ENCODE data around the gene TMEM8B.

TMEM8B gene

GRCh38 chr9:35793461-35793860 is 35.6 kb upstream of the TMEM8B start:
- H3K9ac ChIP-seq (ENCODE audit: low read depth in 1 of 2, low read length in 2 of 2) = no peak overlapping the region
- H3K4me3 ChIP-seq (ENCODE audit: low read depth in 1 of 2, low read length in 2 of 2) = no peak overlapping the region
- H3K27ac ChIP-seq (ENCODE audit: low read depth, low read length) = no peak overlapping the region
- H3K27me3 ChIP-seq (ENCODE audit: control insufficient read depth in 1 of 2, insufficient read depth in 2 of 2, low read length in 2 of 2) = no peaks in the 10 kb centered on the region
- no peaks in the 10 kb centered on the region for H3K9me3 ChIP-seq (ENCODE audit: control insufficient read depth in 1 of 2, low read length in 2 of 2)
- peaks cover 4 to 5% of the 10 kb centered on the region in 2 donors for H3K4me1 ChIP-seq (ENCODE audit: control insufficient read depth in 1 of 2, insufficient read depth in 2 of 2, low read length in 2 of 2)
- peaks cover 0 to 10% of the 10 kb centered on the region in 2 donors for H3K36me3 ChIP-seq (ENCODE audit: control insufficient read depth in 1 of 2, insufficient read depth in 2 of 2, low read length in 2 of 2)

GRCh38 chr9:35795695-35796094 is 33.3 kb upstream of the TMEM8B start:
- Histone ChIP-seq H3K9ac (ENCODE audit: low read depth in 1 of 2, low read length in 2 of 2) (no peak overlapping the region), H3K9me3 (ENCODE audit: control insufficient read depth in 1 of 2, low read length in 2 of 2) (no peaks in the 10 kb centered on the region), H3K4me1 (ENCODE audit: control insufficient read depth in 1 of 2, insufficient read depth in 2 of 2, low read length in 2 of 2) (peaks cover 4 to 5% of the 10 kb centered on the region in 2 donors), H3K36me3 (ENCODE audit: control insufficient read depth in 1 of 2, insufficient read depth in 2 of 2, low read length in 2 of 2) (peaks cover 0 to 18% of the 10 kb centered on the region in 2 donors), H3K27me3 (ENCODE audit: control insufficient read depth in 1 of 2, insufficient read depth in 2 of 2, low read length in 2 of 2) (no peaks in the 10 kb centered on the region), H3K27ac (ENCODE audit: low read depth, low read length) (no peak overlapping the region), H3K4me3 (ENCODE audit: low read depth in 1 of 2, low read length in 2 of 2) (no peak overlapping the region)

- Histone ChIP-seq H3K4me1 (ENCODE audit: control insufficient read depth in 1 of 2, insufficient read depth in 2 of 2, low read length in 2 of 2) (peaks cover 2 to 4% of the 10 kb centered on the region in 2 donors), H3K9ac (ENCODE audit: low read depth in 1 of 2, low read length in 2 of 2) (no peak overlapping the region), H3K27ac (ENCODE audit: low read depth, low read length) (no peak overlapping the region)
These were observed 31.5 kb upstream of the TMEM8B start for GRCh38 chr9:35797311-35798109.

GRCh38 chr9:35798658-35799374 is 30.2 kb upstream of the TMEM8B start:
- H3K27me3 ChIP-seq (ENCODE audit: control insufficient read depth in 1 of 2, insufficient read depth in 2 of 2, low read length in 2 of 2) = no peaks in the 10 kb centered on the region
- H3K27ac ChIP-seq (ENCODE audit: low read depth, low read length) = no peak overlapping the region
- peaks cover 8 to 24% of the 10 kb centered on the region in 2 donors for H3K36me3 ChIP-seq (ENCODE audit: control insufficient read depth in 1 of 2, insufficient read depth in 2 of 2, low read length in 2 of 2)
- no peak overlapping the region for H3K9ac ChIP-seq (ENCODE audit: low read depth in 1 of 2, low read length in 2 of 2)
- H3K4me3 ChIP-seq (ENCODE audit: low read depth in 1 of 2, low read length in 2 of 2) = no peak overlapping the region
- no peaks in the 10 kb centered on the region for H3K4me1 ChIP-seq (ENCODE audit: control insufficient read depth in 1 of 2, insufficient read depth in 2 of 2, low read length in 2 of 2)
- no peaks in the 10 kb centered on the region for H3K9me3 ChIP-seq (ENCODE audit: control insufficient read depth in 1 of 2, low read length in 2 of 2)

More at GRCh38 chr9:35797311-35798109, 31.5 kb upstream of the TMEM8B start:
- Histone ChIP-seq H3K4me3 (ENCODE audit: low read depth in 1 of 2, low read length in 2 of 2) (no peak overlapping the region), H3K9me3 (ENCODE audit: control insufficient read depth in 1 of 2, low read length in 2 of 2) (no peaks in the 10 kb centered on the region), H3K27me3 (ENCODE audit: control insufficient read depth in 1 of 2, insufficient read depth in 2 of 2, low read length in 2 of 2) (no peaks in the 10 kb centered on the region), H3K36me3 (ENCODE audit: control insufficient read depth in 1 of 2, insufficient read depth in 2 of 2, low read length in 2 of 2) (peaks cover 8 to 28% of the 10 kb centered on the region in 2 donors)

GRCh38 chr9:35800530-35800929 is 28.5 kb upstream of the TMEM8B start:
- H3K4me3 ChIP-seq (ENCODE audit: low read depth in 1 of 2, low read length in 2 of 2) = no peak overlapping the region
- peaks cover 11 to 31% of the 10 kb centered on the region in 2 donors for H3K36me3 ChIP-seq (ENCODE audit: control insufficient read depth in 1 of 2, insufficient read depth in 2 of 2, low read length in 2 of 2)
- H3K27me3 ChIP-seq (ENCODE audit: control insufficient read depth in 1 of 2, insufficient read depth in 2 of 2, low read length in 2 of 2) = no peaks in the 10 kb centered on the region
- no peaks in the 10 kb centered on the region for H3K9me3 ChIP-seq (ENCODE audit: control insufficient read depth in 1 of 2, low read length in 2 of 2)
- H3K4me1 ChIP-seq (ENCODE audit: control insufficient read depth in 1 of 2, insufficient read depth in 2 of 2, low read length in 2 of 2) = no peaks in the 10 kb centered on the region
- H3K9ac ChIP-seq (ENCODE audit: low read depth in 1 of 2, low read length in 2 of 2) = no peak overlapping the region
- H3K27ac ChIP-seq (ENCODE audit: low read depth, low read length) = no peak overlapping the region

GRCh38 chr9:35801328-35802128 is 27.5 kb upstream of the TMEM8B start:
- Histone ChIP-seq H3K36me3 (ENCODE audit: control insufficient read depth in 1 of 2, insufficient read depth in 2 of 2, low read length in 2 of 2) (peaks cover 17 to 41% of the 10 kb centered on the region in 2 donors), H3K4me1 (ENCODE audit: control insufficient read depth in 1 of 2, insufficient read depth in 2 of 2, low read length in 2 of 2) (no peaks in the 10 kb centered on the region), H3K9ac (ENCODE audit: low read depth in 1 of 2, low read length in 2 of 2) (no peak overlapping the region)

GRCh38 chr9:35806101-35806500 is 22.9 kb upstream of the TMEM8B start:
- Histone ChIP-seq H3K4me1 (ENCODE audit: control insufficient read depth in 1 of 2, insufficient read depth in 2 of 2, low read length in 2 of 2) (no peaks in the 10 kb centered on the region), H3K9me3 (ENCODE audit: control insufficient read depth in 1 of 2, low read length in 2 of 2) (no peaks in the 10 kb centered on the region), H3K4me3 (ENCODE audit: low read depth in 1 of 2, low read length in 2 of 2) (no peak overlapping the region), H3K27ac (ENCODE audit: low read depth, low read length) (no peak overlapping the region), H3K36me3 (ENCODE audit: control insufficient read depth in 1 of 2, insufficient read depth in 2 of 2, low read length in 2 of 2) (peaks cover 16 to 65% of the 10 kb centered on the region in 2 donors), H3K27me3 (ENCODE audit: control insufficient read depth in 1 of 2, insufficient read depth in 2 of 2, low read length in 2 of 2) (no peaks in the 10 kb centered on the region), H3K9ac (ENCODE audit: low read depth in 1 of 2, low read length in 2 of 2) (no peak overlapping the region)

More at GRCh38 chr9:35801328-35802128, 27.5 kb upstream of the TMEM8B start:
- Histone ChIP-seq H3K9me3 (ENCODE audit: control insufficient read depth in 1 of 2, low read length in 2 of 2) (no peaks in the 10 kb centered on the region), H3K27ac (ENCODE audit: low read depth, low read length) (no peak overlapping the region), H3K4me3 (ENCODE audit: low read depth in 1 of 2, low read length in 2 of 2) (no peak overlapping the region), H3K27me3 (ENCODE audit: control insufficient read depth in 1 of 2, insufficient read depth in 2 of 2, low read length in 2 of 2) (no peaks in the 10 kb centered on the region)

GRCh38 chr9:35808433-35808832 is 20.6 kb upstream of the TMEM8B start:
- peaks cover 19 to 20% of the 10 kb centered on the region in 2 donors for H3K4me1 ChIP-seq (ENCODE audit: control insufficient read depth in 1 of 2, insufficient read depth in 2 of 2, low read length in 2 of 2)
- H3K27me3 ChIP-seq (ENCODE audit: control insufficient read depth in 1 of 2, insufficient read depth in 2 of 2, low read length in 2 of 2) = no peaks in the 10 kb centered on the region
- no peak overlapping the region for H3K27ac ChIP-seq (ENCODE audit: low read depth, low read length)
- no peaks in the 10 kb centered on the region for H3K9me3 ChIP-seq (ENCODE audit: control insufficient read depth in 1 of 2, low read length in 2 of 2)
- no peak overlapping the region for H3K9ac ChIP-seq (ENCODE audit: low read depth in 1 of 2, low read length in 2 of 2)
- peaks cover 9 to 51% of the 10 kb centered on the region in 2 donors for H3K36me3 ChIP-seq (ENCODE audit: control insufficient read depth in 1 of 2, insufficient read depth in 2 of 2, low read length in 2 of 2)
- no peak overlapping the region for H3K4me3 ChIP-seq (ENCODE audit: low read depth in 1 of 2, low read length in 2 of 2)

- Histone ChIP-seq H3K9me3 (ENCODE audit: control insufficient read depth in 1 of 2, low read length in 2 of 2) (no peaks in the 10 kb centered on the region), H3K27me3 (ENCODE audit: control insufficient read depth in 1 of 2, insufficient read depth in 2 of 2, low read length in 2 of 2) (no peaks in the 10 kb centered on the region), H3K4me1 (ENCODE audit: control insufficient read depth in 1 of 2, insufficient read depth in 2 of 2, low read length in 2 of 2) (peaks cover 29% of the 10 kb centered on the region in 2 donors), H3K27ac (ENCODE audit: low read depth, low read length) (no peak overlapping the region), H3K4me3 (ENCODE audit: low read depth in 1 of 2, low read length in 2 of 2) (no peak overlapping the region), H3K36me3 (ENCODE audit: control insufficient read depth in 1 of 2, insufficient read depth in 2 of 2, low read length in 2 of 2) (peaks cover 6 to 46% of the 10 kb centered on the region in 2 donors), H3K9ac (ENCODE audit: low read depth in 1 of 2, low read length in 2 of 2) (no peak overlapping the region)
These were observed 18.9 kb upstream of the TMEM8B start for GRCh38 chr9:35810122-35810521.

Data from duodenal mucosa (tissue), 2 donors.